Activated CD8-positive, alpha-beta memory T cell treated with anti-CD3 and anti-CD28 coated beads for 4 hours (primary cell): ENCODE measurements around the gene HEG1.
A peak's percentile ranks its signal among the peaks of the same experiment; 100 is the strongest.

ENCODE experiments used
- DNase-seq, 2 donors: peaks; one replicate each; pipeline ENCODE4 v3.0.0-alpha.2; 2020; ENCODE audit warnings: low read depth in 2 of 2

The HEG1 gene

GRCh38 chr3:124952282-124952855, 103.4 kb downstream of the HEG1 start:
- no peak for DNase-seq

DNA sequence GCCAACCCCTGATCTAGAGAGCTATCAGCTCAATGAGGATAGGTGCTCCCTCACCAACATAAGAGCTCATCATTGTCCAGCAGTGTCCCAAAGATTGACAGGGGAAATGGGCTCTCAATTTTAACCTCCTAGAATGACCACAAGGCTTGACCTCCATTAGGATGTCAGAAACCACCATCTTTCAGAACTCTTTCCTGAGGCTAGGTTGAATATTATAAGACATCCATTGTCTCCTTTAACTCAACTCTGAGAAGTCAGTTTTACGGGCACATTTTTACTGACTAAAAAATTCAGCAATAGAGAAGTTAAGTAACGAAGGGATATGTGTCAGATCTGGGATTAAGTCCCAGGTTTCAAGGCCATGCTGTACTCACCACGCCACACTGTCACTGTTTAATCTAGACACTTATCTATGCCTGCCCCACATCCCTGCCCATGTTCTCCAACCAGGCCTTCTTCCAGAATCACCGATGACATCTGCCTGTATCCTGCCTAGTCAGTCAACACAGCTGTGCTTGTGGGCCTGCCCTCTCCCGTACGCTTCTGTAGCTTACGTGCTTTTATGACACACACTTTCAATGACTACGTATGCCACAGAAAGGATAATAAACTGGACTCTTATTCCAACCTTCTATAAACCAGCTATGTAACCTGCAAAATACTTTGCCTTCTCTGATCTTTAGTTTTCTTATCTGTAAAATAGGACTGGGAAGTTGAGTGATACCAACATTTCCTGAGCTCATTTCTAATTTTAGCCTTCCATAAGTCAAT, 104.1 kb downstream of the HEG1 start:
- DNase-seq, result no peak

DNA sequence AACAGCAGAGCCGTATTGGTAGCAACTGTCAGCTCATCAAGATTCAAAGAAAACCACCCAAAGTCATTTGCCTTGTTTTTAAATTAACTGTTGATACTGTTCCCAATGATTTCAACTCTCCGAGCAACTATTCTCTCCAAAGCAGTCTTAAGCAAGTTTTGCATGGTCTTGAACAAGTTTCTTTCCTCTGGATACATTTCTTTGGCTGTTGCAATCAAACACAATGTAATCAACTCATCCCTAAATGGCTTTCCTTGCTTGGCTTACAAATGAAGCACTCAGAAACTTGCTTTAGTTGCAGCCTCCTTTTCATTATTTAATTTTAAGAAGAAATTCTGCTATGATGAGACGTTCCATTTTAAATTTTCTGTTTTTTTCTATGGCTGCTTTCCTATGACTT, 105.8 kb downstream of the HEG1 start:
- DNase-seq, result no peak

DNA sequence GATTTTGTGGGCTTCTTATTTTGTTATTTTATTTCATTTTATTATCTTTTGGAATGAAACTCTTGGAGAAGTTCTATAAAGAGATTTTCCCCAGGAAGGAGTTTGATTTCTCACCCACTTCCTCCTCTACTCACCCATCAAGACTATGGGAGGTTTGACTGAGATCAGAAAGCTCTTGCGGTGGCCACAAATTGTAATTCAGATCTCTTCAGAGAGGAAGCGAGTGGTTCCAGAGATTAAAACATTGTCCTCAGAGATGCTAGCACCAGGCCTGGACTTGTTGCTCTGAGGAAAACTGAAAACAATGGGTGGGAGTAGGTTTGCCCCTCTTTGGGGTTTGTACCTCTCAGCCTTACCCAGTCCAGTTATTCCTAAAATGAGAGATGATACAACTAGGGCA, 113.2 kb downstream of the HEG1 start:
- DNase-seq, result no peak

DNA sequence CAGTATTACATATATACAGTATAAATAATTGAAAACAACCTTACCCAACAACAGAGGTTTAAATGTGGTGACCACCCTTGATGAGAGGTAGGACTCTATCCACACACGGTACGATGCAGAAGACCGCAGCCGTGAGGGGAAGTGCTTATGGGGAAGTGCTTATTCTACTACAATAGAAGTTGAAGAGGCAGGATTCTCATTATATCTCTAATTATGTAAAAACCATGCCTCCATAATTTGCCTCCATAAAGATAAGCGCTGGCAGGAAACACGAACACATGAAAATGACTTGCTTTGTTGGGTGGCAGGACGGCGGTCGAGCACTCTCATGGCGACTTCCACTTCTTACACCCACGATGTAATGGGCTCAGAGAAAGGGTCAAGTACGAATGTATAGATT, 114.0 kb downstream of the HEG1 start:
- DNase-seq, result no peak

DNA sequence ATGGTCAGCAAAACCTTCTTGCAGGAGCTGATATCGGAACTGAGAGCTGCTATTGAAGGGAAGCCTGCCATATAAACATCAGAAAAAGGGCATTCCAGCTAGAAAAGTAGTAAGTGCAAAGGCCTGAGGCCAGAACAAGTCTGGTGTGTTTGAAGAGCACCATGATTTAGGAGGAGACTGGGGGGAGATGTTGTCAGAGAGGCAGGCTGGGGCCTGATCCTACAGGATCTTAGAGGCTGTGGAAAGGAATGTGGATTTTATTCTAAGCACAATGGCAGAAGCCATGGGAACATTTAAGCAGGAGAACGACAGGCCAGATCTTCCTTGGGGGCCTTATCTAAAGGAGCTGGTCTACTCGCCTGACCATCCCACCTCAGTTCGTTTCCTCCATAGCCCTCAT, 116.1 kb downstream of the HEG1 start:
- no peak for DNase-seq

- no peak for DNase-seq
These were observed 116.9 kb downstream of the HEG1 start for GRCh38 chr3:124938896-124939295.

- no peak for DNase-seq
These were observed 118.7 kb downstream of the HEG1 start for GRCh38 chr3:124937049-124937448.

GRCh38 chr3:124935794-124936542, 119.8 kb downstream of the HEG1 start:
- no peak for DNase-seq

- no peak for DNase-seq
These were observed 120.5 kb downstream of the HEG1 start for GRCh38 chr3:124935264-124935663.

GRCh38 chr3:124934577-124934976, 121.2 kb downstream of the HEG1 start, which contains the start of gene MUC13:
Gene MUC13 (minus strand): TSS chr3:124934751. CDS start chr3:124934712, 39 bp downstream.
- DNase-seq, result no peak

DNA sequence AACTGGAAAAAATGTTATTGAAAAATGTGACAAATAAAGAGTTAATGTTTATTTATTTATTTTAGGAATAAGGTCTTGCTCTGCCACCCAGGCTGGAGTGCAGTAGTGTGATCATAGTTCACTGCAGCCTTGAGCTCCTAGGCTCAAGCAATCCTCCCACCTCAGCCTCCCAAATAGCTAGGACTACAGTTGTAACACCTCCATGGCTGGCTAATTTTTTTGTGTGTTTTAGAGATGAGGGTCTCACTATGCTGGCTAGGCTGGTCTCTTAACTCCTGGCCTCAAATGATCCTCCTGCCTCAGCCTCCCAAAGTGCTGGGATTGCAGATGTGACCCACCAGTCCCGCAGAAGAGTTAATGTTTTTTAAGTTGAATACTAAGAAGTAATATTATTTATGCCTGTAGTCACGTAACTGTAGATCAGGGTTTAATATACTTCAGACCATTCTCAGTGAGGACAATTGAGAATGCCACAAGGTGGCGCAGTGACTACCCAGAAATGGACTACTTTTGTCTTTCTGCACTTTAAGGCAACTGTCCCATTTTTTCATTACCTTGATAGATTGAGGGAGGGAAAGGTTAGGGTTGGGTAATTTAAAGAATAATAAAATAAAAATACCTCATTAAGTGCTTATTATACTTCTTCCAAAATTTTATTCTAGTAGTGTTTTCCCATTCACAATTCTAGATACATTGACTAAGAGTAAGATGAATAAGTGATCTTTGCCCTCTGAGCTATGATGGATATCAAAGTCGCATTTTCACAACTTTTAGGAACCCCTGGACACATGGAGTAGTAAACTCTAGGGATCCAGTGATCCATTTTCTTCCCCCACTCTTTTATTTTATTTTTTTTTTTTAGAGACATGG, 127.2 kb downstream of the HEG1 start:
- peak; percentile 7 to 35 for DNase-seq

DNA sequence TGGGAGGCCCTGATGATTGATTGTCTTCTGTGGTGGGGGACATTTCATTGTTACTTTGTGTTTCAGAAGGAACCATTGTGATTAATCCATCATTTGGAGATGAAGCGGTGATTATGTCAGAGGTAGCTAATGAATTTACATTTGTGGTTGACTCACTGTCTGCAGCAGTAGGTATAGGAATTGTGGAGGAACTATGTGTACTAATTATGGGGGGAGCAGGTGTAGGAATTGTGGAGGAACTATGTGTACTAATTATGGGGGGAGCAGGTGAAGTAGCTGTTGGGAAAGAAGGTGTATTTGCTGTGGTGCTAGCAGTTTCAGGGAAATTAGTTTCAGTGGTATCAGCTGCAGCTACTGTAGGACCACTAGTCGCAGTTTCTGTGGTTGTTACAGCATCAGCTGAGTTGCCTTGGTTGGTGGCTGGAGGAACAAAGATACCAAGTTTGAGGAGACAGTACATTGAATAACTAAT, 128.2 kb downstream of the HEG1 start:
- no peak for DNase-seq

GRCh38 chr3:124926426-124927101, 129.2 kb downstream of the HEG1 start:
- no peak for DNase-seq

DNA sequence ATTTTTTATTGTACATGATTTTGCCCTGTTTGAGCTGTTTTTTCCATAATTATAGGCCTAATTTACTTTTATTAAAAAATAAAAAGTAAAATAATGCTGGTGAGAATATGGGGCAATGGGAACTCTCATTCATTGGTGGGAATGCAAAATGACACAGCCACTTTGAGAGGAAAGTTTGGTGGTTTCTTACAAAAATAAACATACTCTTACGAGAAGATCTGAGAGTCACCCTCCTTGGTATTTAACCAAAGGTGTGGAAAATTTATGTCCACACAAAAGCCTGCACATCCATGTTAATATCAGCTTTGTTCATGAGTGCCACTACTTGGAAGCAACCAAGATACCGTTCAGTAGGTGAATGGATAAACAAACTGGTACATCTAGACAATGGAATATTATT, 131.1 kb downstream of the HEG1 start:
- no peak for DNase-seq

DNA sequence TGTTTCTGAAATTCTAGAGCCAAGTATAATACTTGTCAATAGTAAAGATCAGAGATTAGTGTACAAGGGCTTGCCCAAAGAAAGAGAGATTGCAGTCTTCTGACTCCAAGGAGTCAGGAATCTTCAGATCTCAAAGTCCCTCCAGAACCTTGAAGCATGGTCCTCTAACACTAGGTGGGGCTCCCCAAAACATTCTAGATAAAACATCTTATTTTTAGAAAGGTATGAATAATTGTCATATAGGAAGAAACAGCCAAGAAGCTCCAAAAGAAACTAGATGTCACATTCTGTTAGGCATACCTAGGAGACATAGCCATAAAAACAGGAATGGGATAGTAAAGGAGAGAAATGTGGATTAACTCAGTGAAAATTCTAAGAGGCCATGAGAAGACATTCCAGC, 132.0 kb downstream of the HEG1 start:
- no peak for DNase-seq

DNA sequence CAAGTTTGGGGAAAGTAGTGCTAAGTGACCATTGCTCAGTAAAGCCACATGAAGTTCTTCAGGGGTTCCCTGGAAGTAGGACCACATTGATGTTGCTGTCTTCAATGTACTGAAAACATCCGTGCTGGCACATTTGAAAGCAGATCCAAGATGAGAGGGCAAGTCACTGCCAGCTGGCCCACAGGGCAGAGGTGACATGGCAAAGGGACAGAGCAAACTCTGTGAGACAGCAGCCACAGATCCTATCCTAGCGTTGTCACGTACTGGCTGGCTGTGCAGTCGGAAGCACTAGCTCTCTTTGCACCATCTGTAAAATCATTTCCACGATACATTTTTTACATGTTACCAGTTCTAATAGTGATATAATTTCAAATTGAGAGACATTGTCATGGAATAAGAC, 135.1 kb downstream of the HEG1 start:
- no peak for DNase-seq

DNA sequence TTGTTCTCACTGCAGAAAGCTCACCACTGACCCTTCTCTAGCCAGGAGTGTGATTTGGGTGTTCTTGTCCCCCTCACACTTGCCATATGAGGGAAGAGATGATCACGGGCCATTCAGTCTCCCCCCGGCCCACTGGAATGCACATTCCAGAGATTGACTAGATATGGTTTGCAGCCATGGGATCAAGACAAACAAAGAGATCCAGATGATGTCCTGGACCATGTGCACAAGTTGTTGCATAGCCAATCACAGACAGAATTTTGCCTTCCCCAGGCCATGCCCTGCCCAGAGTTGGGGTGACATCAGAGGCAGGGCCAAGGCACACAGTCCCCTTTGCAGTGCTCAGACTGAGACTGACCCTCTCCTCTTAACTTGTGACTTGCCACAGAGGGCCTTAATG, 136.0 kb downstream of the HEG1 start:
- DNase-seq, result no peak

DNA sequence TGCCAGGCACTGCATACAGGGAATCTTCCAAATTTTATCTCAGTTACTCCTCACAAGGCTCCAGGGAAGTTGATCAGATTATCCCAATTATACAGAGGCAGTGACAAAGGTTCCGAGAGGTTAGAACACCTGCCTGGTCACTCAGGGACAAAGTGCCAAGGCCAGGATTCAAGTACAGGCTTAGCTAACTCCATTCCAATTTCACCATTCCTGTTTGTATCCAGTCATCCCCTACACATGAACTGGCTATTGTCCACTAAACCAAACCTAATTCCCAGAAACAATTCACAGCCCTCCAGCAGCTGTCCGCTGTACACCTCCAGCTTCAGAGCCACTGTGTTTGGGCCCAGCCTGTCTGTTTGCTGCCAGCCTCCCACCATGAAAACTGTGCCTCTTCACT, 137.3 kb downstream of the HEG1 start:
- no peak for DNase-seq

DNA sequence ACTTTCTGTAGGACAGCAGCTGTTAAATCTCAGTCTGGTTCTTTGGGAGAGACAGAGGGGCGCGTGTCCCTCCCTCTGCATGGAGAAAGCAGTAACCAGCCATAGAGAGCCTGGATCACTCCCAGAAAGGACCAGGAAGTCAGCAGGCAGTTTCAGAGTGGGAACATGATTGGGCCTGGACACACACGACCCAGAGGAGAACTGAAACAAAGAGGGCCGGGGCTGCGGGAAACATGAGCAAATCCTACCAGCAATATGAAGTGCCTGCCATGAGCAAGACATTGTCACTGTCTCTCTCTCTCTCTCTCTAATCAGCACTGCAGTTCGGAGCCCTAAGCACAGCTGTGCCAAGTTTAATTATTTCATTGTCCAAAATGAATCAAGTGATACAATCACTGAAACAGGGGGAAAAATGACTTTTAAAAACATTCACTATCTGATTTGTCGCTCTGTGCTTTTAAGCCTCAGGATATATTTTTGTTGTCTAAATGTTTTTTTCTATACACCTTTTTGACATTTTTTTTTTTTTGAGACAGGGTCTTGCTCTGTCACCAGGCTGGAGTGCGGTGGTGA, 138.9 kb downstream of the HEG1 start:
- DNase-seq, result no peak
